GM23338 (cell line): ENCODE results near the gene TMEM269. TPM values are rescaled to one million over a fixed set of nuclear protein-coding genes. Genes with fewer than 3 reads are reported as not detected.

Source experiments
- ATAC-seq: fragments of 200-7000 bp; cut with Tn5 transposase; 3 replicates; pipeline ENCODE4 v1.9.1; 2020
- DNase-seq: peaks from one replicate; pipeline ENCODE4 v3.0.0-alpha.2; 2015; ENCODE audit warnings: low spot score
- H2AFZ ChIP-seq: fragments of 200-600 bp; sonication (generic); 2 replicates; pipeline ENCODE4 v1.8.0; 2016; ENCODE audit warnings: antibody characterized with exemption, mild to moderate bottlenecking, moderate library complexity
- H3F3A ChIP-seq: fragments of 200-600 bp; sonication (generic); replicated peaks from 2 replicates; pipeline ENCODE4 v1.8.0; 2017; ENCODE audit warnings: antibody characterized with exemption, mixed run types, low read depth
- H3K27ac ChIP-seq: fragments of 200-600 bp; sonication (generic); 2 replicates; pipeline ENCODE4 v1.6.1; 2016; ENCODE audit warnings: low read depth
- H3K27me3 ChIP-seq: fragments of 200-600 bp; sonication (generic); 2 replicates; pipeline ENCODE4 v1.8.0; 2016; ENCODE audit warnings: mild to moderate bottlenecking, mixed run types, moderate library complexity; ENCODE audit not compliant: insufficient read depth
- H3K36me3 ChIP-seq: fragments of 200-600 bp; sonication (generic); 2 replicates; pipeline ENCODE4 v1.8.0; 2016; ENCODE audit warnings: mild to moderate bottlenecking; ENCODE audit not compliant: insufficient read depth
- H3K4me1 ChIP-seq: fragments of 200-600 bp; sonication (generic); 2 replicates; pipeline ENCODE4 v1.8.0; 2016; ENCODE audit warnings: mild to moderate bottlenecking, moderate library complexity; ENCODE audit not compliant: insufficient read depth
- H3K4me2 ChIP-seq: fragments of 200-600 bp; sonication (generic); 2 replicates; pipeline ENCODE4 v1.7.1; 2017; ENCODE audit warnings: mixed run types
- H3K4me3 ChIP-seq: fragments of 200-600 bp; sonication (generic); 2 replicates; pipeline ENCODE4 v1.6.1; 2016; ENCODE audit warnings: mixed run types
- H3K79me2 ChIP-seq: fragments of 200-600 bp; sonication (generic); replicated peaks from 2 replicates; pipeline ENCODE4 v1.8.0; 2017; ENCODE audit warnings: mild to moderate bottlenecking; ENCODE audit not compliant: insufficient read depth
- H3K9me2 ChIP-seq: fragments of 200-600 bp; sonication (generic); 2 replicates; pipeline ENCODE4 v1.8.0; 2017; ENCODE audit not compliant: insufficient read depth
- H4K20me1 ChIP-seq: fragments of 200-600 bp; sonication (generic); replicated peaks from 2 replicates; pipeline ENCODE4 v1.8.0; 2017; ENCODE audit warnings: mild to moderate bottlenecking; ENCODE audit not compliant: insufficient read depth
- H3K27ac Mint-ChIP-seq: 2 replicates; pipeline ENCODE4 v1.8.0; 2020; ENCODE audit warnings: inconsistent platforms, mild to moderate bottlenecking, moderate library complexity, mixed read lengths
- H3K27me3 Mint-ChIP-seq: 3 replicates; pipeline ENCODE4 v1.8.0; 2022; ENCODE audit warnings: low read depth, mild to moderate bottlenecking, moderate library complexity, mixed read lengths, inconsistent platforms; ENCODE audit not compliant: insufficient read depth, poor library complexity
- H3K36me3 Mint-ChIP-seq: 3 replicates; pipeline ENCODE4 v1.8.0; 2021; ENCODE audit warnings: low read depth, mild to moderate bottlenecking, inconsistent platforms, moderate library complexity, mixed read lengths
- H3K4me1 Mint-ChIP-seq: 3 replicates; pipeline ENCODE4 v1.8.0; 2020; ENCODE audit warnings: mild to moderate bottlenecking, inconsistent platforms, mixed read lengths
- H3K4me3 Mint-ChIP-seq: 3 replicates; pipeline ENCODE4 v1.8.0; 2021; ENCODE audit warnings: moderate library complexity, mild to moderate bottlenecking, inconsistent platforms, mixed read lengths
- H3K9me3 Mint-ChIP-seq: 3 replicates; pipeline ENCODE4 v1.8.0; 2020; ENCODE audit warnings: moderate library complexity, mild to moderate bottlenecking, inconsistent platforms, mixed read lengths
- CREB1 ChIP-seq: fragments of 250-450 bp; sonication (Bioruptor Pico); IDR thresholded peaks from 2 replicates; pipeline ENCODE4 v1.5.0; 2020; ENCODE audit warnings: low read depth, mild to moderate bottlenecking, moderate library complexity
- EZH2 ChIP-seq: fragments of 200-600 bp; sonication (generic); IDR thresholded peaks from one replicate; pipeline ENCODE4 v1.8.0; 2017; ENCODE audit warnings: antibody characterized with exemption, mild to moderate bottlenecking, low read depth; ENCODE audit not compliant: unreplicated experiment
- EZH2phosphoT487 ChIP-seq: fragments of 200-600 bp; sonication (generic); IDR thresholded peaks from one replicate; pipeline ENCODE4 v1.8.1; 2018; ENCODE audit warnings: antibody characterized with exemption; ENCODE audit not compliant: unreplicated experiment
- JUNB ChIP-seq: IDR thresholded peaks from one replicate; pipeline ENCODE4 v1.6.1; 2016; ENCODE audit warnings: antibody characterized with exemption; ENCODE audit not compliant: unreplicated experiment
- NANOG ChIP-seq: IDR thresholded peaks from 2 replicates; pipeline ENCODE4 v1.6.1; 2016; ENCODE audit warnings: antibody characterized with exemption, borderline replicate concordance
- POLR2AphosphoS5 ChIP-seq: IDR thresholded peaks from 2 replicates; pipeline ENCODE4 v1.6.1; 2016; ENCODE audit warnings: antibody characterized with exemption, low read depth
- REST ChIP-seq: IDR thresholded peaks from one replicate; pipeline ENCODE4 v1.6.1; 2018; ENCODE audit warnings: antibody characterized with exemption; ENCODE audit not compliant: unreplicated experiment
- STAT1 ChIP-seq: IDR thresholded peaks from one replicate; pipeline ENCODE4 v1.6.1; 2016; ENCODE audit warnings: antibody characterized with exemption; ENCODE audit not compliant: unreplicated experiment
- ZNF114 ChIP-seq: fragments of 250-450 bp; sonication (Bioruptor Pico); IDR thresholded peaks from 2 replicates; pipeline ENCODE4 v1.5.0; 2020; ENCODE audit warnings: mild to moderate bottlenecking, moderate library complexity
- ZNF331 ChIP-seq: fragments of 250-450 bp; sonication (Bioruptor Pico); IDR thresholded peaks from 2 replicates; pipeline ENCODE4 v1.5.0; 2020; ENCODE audit warnings: low read depth, mild to moderate bottlenecking, moderate library complexity
- polyA plus RNA-seq: library from polyadenylated mRNA; unstranded; fragments of >200 nt; fragmentation: Nextera tagmentation; extraction: Ambion mirVana; gene quantifications from 2 replicates; pipeline ENCODE4 v1.2.1, GENCODE V29; 2016
- total RNA-seq: library from RNA; depleted of rRNA; stranded (reverse); fragments of >200 nt; shearing (Covaris generic); gene quantifications from 2 replicates; pipeline ENCODE4 v1.2.3, GENCODE V29; 2014
- TF ChIP-seq, protein P1 (sequence below): IDR thresholded peaks from 2 replicates; pipeline ENCODE4 v1.6.1; 2016; ENCODE audit warnings: antibody characterized with exemption
- TF ChIP-seq, protein P2 (sequence below), 2 experiments: fragments of 200-600 bp in 1 of 2; sonication (generic) in 1 of 2; conservative IDR thresholded peaks; 2 replicates each; pipeline versions ENCODE4 v1.5.1 to v1.6.1; 2016 to 2017; ENCODE audit warnings: antibody characterized with exemption in 2 of 2, low read depth in 2 of 2, mild to moderate bottlenecking in 2 of 2, moderate library complexity in 1 of 2

Gene TMEM269
- total and polyA plus RNA-seq, 2 experiments from 2014 or later, result 0.31 to 0.45 TPM

GRCh38 chr1:42816585-42817439 is 32.0 kb downstream of the TMEM269 start, which contains the start of the genes ERMAP and SVBP (continued):
- TF ChIP-seq ZNF331 (CRISPR knock-in tag), result no peak

- no peaks in the 10 kb centered on the region for H3K27me3 ChIP-seq
- H3K27ac ChIP-seq, result no peak overlapping the region
- Mint-ChIP-seq H3K4me1 (peaks cover 14% of the 10 kb centered on the region), H3K27ac (no peak overlapping the region), H3K9me3 (no peaks in the 10 kb centered on the region), H3K4me3 (peak overlapping the region; percentile 62), H3K36me3 (peaks cover 4% of the 10 kb centered on the region; the same call in 2 of the 3 replicates), H3K27me3 (no peaks in the 10 kb centered on the region)
- no peaks in the 10 kb centered on the region for H3K9me2 ChIP-seq
- H3K4me2 ChIP-seq, result peak overlapping the region; percentile 76
- no peak overlapping the region; the same call in 1 of the 2 replicates for H2AFZ ChIP-seq
- peaks cover 19% of the 10 kb centered on the region for H3K4me1 ChIP-seq
- no peaks in the 10 kb centered on the region for H4K20me1 ChIP-seq
- H3K4me3 ChIP-seq, result peak overlapping the region; percentile 84
- no peaks in the 10 kb centered on the region; the same call in 1 of the 2 replicates for H3K36me3 ChIP-seq
- H3F3A ChIP-seq, result peaks cover 6% of the 10 kb centered on the region
- ATAC-seq, result no peak
- no peak for DNase-seq
- no peaks in the 10 kb centered on the region; the same call in 1 of the 2 replicates for H3K79me2 ChIP-seq
- TF ChIP-seq EZH2 (no peak), JUNB (no peak), POLR2AphosphoS5 (no peak), REST (no peak), STAT1 (no peak), NANOG (no peak), EZH2phosphoT487 (no peak), ZNF114 (CRISPR knock-in tag) (no peak), CREB1 (CRISPR knock-in tag) (no peak)
- TF ChIP-seq, protein P1, sequence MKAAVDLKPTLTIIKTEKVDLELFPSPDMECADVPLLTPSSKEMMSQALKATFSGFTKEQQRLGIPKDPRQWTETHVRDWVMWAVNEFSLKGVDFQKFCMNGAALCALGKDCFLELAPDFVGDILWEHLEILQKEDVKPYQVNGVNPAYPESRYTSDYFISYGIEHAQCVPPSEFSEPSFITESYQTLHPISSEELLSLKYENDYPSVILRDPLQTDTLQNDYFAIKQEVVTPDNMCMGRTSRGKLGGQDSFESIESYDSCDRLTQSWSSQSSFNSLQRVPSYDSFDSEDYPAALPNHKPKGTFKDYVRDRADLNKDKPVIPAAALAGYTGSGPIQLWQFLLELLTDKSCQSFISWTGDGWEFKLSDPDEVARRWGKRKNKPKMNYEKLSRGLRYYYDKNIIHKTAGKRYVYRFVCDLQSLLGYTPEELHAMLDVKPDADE, result no peak
- TF ChIP-seq, protein P2, sequence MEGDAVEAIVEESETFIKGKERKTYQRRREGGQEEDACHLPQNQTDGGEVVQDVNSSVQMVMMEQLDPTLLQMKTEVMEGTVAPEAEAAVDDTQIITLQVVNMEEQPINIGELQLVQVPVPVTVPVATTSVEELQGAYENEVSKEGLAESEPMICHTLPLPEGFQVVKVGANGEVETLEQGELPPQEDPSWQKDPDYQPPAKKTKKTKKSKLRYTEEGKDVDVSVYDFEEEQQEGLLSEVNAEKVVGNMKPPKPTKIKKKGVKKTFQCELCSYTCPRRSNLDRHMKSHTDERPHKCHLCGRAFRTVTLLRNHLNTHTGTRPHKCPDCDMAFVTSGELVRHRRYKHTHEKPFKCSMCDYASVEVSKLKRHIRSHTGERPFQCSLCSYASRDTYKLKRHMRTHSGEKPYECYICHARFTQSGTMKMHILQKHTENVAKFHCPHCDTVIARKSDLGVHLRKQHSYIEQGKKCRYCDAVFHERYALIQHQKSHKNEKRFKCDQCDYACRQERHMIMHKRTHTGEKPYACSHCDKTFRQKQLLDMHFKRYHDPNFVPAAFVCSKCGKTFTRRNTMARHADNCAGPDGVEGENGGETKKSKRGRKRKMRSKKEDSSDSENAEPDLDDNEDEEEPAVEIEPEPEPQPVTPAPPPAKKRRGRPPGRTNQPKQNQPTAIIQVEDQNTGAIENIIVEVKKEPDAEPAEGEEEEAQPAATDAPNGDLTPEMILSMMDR (conservative IDR thresholded peaks at IDR 0.05; ENCODE audit: low read depth in 2 of 2), result no peak
These were observed 32.6 kb downstream of the TMEM269 start for GRCh38 chr1:42817440-42817767.
